Measurements from ENCODE around the gene RIPPLY3.
"Not testable (repeated sequence)": the region's sequence is repeated elsewhere in the genome, so short reads cannot be mapped to it uniquely, and the experiment has no call there.

- not testable (repeated sequence) for TF ChIP-seq CTCF, POLR2A (IDR thresholded peaks at IDR 0.05)
Measured at GRCh38 chr21:36989199-36989698, 17.3 kb upstream of the RIPPLY3 start.
